A549 (cell line): ENCODE data around the gene NALCN. TPM values are rescaled to one million over a fixed set of nuclear protein-coding genes. Genes with fewer than 3 reads are reported as not detected.

Experiments used
- ATAC-seq, 2 experiments: fragments of 200-7000 bp in 1 of 2; fragments of >200 bp in 1 of 2; cut with Nextera tagmentation in 1 of 2; cut with Tn5 transposase in 1 of 2; 3 replicates each; pipeline versions ENCODE4 v1.8.0 to v1.9.1; 2018 to 2020; ENCODE audit warnings: mild to moderate bottlenecking in 1 of 2, moderate library complexity in 1 of 2
- CTCF ChIA-PET: fragments of 300-600 bp; sonication (Branson Sonifier 250); formaldehyde crosslinking; extraction: SDS; loops from one replicate; lab custom pipeline; 2021; ENCODE audit warnings: antibody characterized with exemption, inconsistent platforms; lab: Yijun Ruan, JAX
- POLR2A ChIA-PET: fragments of 350-600 bp; formaldehyde crosslinking; extraction: SDS; loops from one replicate; lab custom pipeline; 2021; ENCODE audit warnings: antibody characterized with exemption, inconsistent platforms; lab: Yijun Ruan, JAX
- DNase-seq, 2 experiments: peaks; one replicate each; pipeline versions ENCODE4 v3.0.0 to v3.0.0-alpha.2; 2011 to 2016; ENCODE audit warnings: low read depth in 1 of 2, low spot score in 1 of 2
- FAIRE-seq: peaks from 2 replicates; lab custom pipeline; 2011; peaks lifted over from hg19 to GRCh38; lab: Jason Lieb, UNC
- H3K27ac ChIP-seq, 2 experiments: fragments of >200 bp; sonication (Bioruptor Twin); formaldehyde crosslinking; 3 replicates each; pipeline ENCODE4 v1.5.1; 2016 to 2017
- H3K4me1 ChIP-seq: fragments of >200 bp; sonication (Bioruptor Twin); formaldehyde crosslinking; 3 replicates; pipeline ENCODE4 v1.6.1; 2016
- H3K4me2 ChIP-seq: fragments of >200 bp; sonication (Bioruptor Twin); formaldehyde crosslinking; 3 replicates; pipeline ENCODE4 v1.6.1; 2016
- H3K4me3 ChIP-seq: fragments of >200 bp; sonication (Bioruptor Twin); formaldehyde crosslinking; 3 replicates; pipeline ENCODE4 v1.5.1; 2016
- H3K9me3 ChIP-seq: fragments of >200 bp; sonication (Bioruptor Twin); formaldehyde crosslinking; 3 replicates; pipeline ENCODE4 v1.6.1; 2016
- CBX2 ChIP-seq: fragments of 200-600 bp; sonication (generic); IDR thresholded peaks from 2 replicates; pipeline ENCODE4 v1.6.1; 2016; ENCODE audit warnings: low read depth, mild to moderate bottlenecking, borderline replicate concordance
- E2F6 ChIP-seq: IDR thresholded peaks from 2 replicates; pipeline ENCODE4 v1.6.1; 2012; ENCODE audit warnings: low read depth, borderline replicate concordance
- EHMT2 ChIP-seq: fragments of 200-600 bp; sonication (generic); IDR thresholded peaks from 2 replicates; pipeline ENCODE4 v1.6.1; 2016; ENCODE audit warnings: antibody characterized with exemption, low read depth, mild to moderate bottlenecking, moderate library complexity
- FOSB ChIP-seq: fragments of 250-450 bp; sonication (Bioruptor Pico); IDR thresholded peaks from 2 replicates; pipeline ENCODE4 v1.5.0; 2020; ENCODE audit warnings: mild to moderate bottlenecking, moderate library complexity
- HDAC2 ChIP-seq: fragments of 200-600 bp; sonication (generic); IDR thresholded peaks from 2 replicates; pipeline ENCODE4 v1.6.1; 2016
- HMGXB4 ChIP-seq: fragments of 250-450 bp; sonication (Bioruptor Pico); IDR thresholded peaks from 2 replicates; pipeline ENCODE4 v1.5.0; 2021; ENCODE audit warnings: mild to moderate bottlenecking, moderate library complexity, borderline replicate concordance
- MAZ ChIP-seq: fragments of 150-350 bp; IDR thresholded peaks from 2 replicates; pipeline ENCODE4 v1.6.1; 2014; ENCODE audit warnings: antibody characterized with exemption, low read depth, low read length, borderline replicate concordance
- MYC ChIP-seq: IDR thresholded peaks from 2 replicates; pipeline ENCODE4 v1.6.1; 2012; ENCODE audit warnings: mild to moderate bottlenecking, inconsistent platforms, low read length, improper control_type of control experiment, borderline replicate concordance
- NFE2L2 ChIP-seq: fragments of 150-350 bp; conservative IDR thresholded peaks from 2 replicates; pipeline ENCODE4 v1.6.1; 2014; ENCODE audit warnings: low read length
- NPAS2 ChIP-seq: fragments of 250-450 bp; sonication (Bioruptor Pico); IDR thresholded peaks from 2 replicates; pipeline ENCODE4 v1.8.0; 2022; ENCODE audit warnings: mild to moderate bottlenecking, moderate library complexity, borderline replicate concordance
- NR3C1 ChIP-seq: fragments of >200 bp; sonication (Bioruptor Twin); formaldehyde crosslinking; IDR thresholded peaks from 3 replicates; pipeline ENCODE4 v1.6.1; 2017
- POLR2A ChIP-seq: IDR thresholded peaks from 2 replicates; pipeline ENCODE4 v1.6.1; 2012; ENCODE audit warnings: mild to moderate bottlenecking, low read length
- RFX5 ChIP-seq: fragments of 450-650 bp; IDR thresholded peaks from 2 replicates; pipeline ENCODE4 v1.7.1; 2014; ENCODE audit warnings: antibody characterized with exemption, mild to moderate bottlenecking, moderate library complexity
- TFCP2L1 ChIP-seq: fragments of 250-450 bp; sonication (Bioruptor Pico); IDR thresholded peaks from 2 replicates; pipeline ENCODE4 v1.5.0; 2021; ENCODE audit warnings: mild to moderate bottlenecking
- ZFP36 ChIP-seq: fragments of 450-650 bp; IDR thresholded peaks from 2 replicates; pipeline ENCODE4 v1.6.1; 2014; ENCODE audit warnings: borderline replicate concordance; ENCODE audit not compliant: partially characterized antibody
- WGBS: methylation state at CpG from one replicate; pipeline ENCODE4 v1.1.6; 2017; ENCODE audit errors: missing lambda C conversion rate; 5-methylcytosine and 5-hydroxymethylcytosine counted together
- polyA plus RNA-seq, 4 experiments: library from polyadenylated mRNA; depleted of rRNA in 3 of 4; stranded (reverse); fragments of >200 nt; fragmentation: RNase III in 1 of 4; extraction: RNeasy Plus Mini Kit Qiagen cat#74134 plus additional on column Dnase treatment in 1 of 4; gene quantifications; 2 replicates in 3 of 4; 3 replicates in 1 of 4; pipeline ENCODE4 v1.2.3, GENCODE V29; 2011 to 2017
- TF ChIP-seq, protein P1 (sequence below): fragments of >200 bp; sonication (Bioruptor Twin); formaldehyde crosslinking; IDR thresholded peaks from 3 replicates; pipeline ENCODE4 v1.5.1; 2016
- TF ChIP-seq, protein P2 (sequence below): fragments of 250-450 bp; sonication (Bioruptor Pico); IDR thresholded peaks from 2 replicates; pipeline ENCODE4 v1.5.0; 2020; ENCODE audit warnings: low read depth, mild to moderate bottlenecking, moderate library complexity
- TF ChIP-seq, protein P3 (sequence below): fragments of 200-600 bp; sonication (generic); IDR thresholded peaks from 2 replicates; pipeline ENCODE4 v1.6.1; 2016; ENCODE audit warnings: antibody characterized with exemption, mild to moderate bottlenecking, moderate library complexity
- TF ChIP-seq, protein P4 (sequence below): IDR thresholded peaks from 2 replicates; pipeline ENCODE4 v1.6.1; 2012

NALCN gene
- polyA plus RNA-seq, 2 of the 4 experiments (the other 2 are of a cell fraction) = 1.8 to 4.9 TPM

DNA sequence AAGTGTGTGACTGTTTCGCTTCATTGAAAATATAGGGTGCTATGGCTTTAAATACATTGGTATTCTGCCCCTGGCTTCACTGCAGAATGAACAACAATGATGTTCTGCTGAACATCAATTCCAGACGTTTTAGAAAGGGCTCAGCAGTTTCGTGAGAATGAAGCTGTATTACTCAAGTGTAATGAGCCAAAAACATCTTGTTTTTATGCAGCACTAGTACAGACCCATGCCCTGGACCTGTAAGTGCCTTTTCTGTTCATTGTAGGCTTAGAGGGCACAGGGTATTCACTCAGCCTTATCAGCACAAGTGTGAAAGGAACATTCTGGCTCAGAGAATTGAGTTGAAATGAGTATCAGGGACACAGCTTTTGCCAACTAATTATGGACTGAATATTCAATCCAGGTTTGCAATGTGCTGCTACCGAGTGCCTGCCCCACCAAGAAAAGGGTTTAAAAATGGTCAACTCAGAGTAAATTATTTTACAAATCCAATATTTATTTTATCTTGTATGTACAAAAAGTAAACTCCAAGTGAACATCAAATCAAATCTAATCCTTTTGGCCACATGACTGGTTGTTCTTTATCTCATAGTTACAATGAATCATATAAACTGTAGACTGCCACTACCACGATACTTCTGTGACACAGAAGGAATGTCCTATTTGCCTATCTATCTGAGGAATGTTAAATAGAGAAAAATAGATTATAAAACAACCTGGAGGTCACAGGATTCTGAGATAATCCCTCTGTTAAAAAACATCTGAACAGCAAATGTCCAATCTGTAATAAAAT lies 362.8 kb downstream of the NALCN start:
- DNase-seq (no peak), FAIRE-seq (no peak), ATAC-seq (no peak)
- Histone ChIP-seq H3K9me3 (no peaks in the 10 kb centered on the region), H3K4me1 (no peaks in the 10 kb centered on the region), H3K27ac (no peak overlapping the region), H3K4me2 (no peak overlapping the region), H3K4me3 (no peak overlapping the region)
- TF ChIP-seq, protein P1, sequence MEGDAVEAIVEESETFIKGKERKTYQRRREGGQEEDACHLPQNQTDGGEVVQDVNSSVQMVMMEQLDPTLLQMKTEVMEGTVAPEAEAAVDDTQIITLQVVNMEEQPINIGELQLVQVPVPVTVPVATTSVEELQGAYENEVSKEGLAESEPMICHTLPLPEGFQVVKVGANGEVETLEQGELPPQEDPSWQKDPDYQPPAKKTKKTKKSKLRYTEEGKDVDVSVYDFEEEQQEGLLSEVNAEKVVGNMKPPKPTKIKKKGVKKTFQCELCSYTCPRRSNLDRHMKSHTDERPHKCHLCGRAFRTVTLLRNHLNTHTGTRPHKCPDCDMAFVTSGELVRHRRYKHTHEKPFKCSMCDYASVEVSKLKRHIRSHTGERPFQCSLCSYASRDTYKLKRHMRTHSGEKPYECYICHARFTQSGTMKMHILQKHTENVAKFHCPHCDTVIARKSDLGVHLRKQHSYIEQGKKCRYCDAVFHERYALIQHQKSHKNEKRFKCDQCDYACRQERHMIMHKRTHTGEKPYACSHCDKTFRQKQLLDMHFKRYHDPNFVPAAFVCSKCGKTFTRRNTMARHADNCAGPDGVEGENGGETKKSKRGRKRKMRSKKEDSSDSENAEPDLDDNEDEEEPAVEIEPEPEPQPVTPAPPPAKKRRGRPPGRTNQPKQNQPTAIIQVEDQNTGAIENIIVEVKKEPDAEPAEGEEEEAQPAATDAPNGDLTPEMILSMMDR = no peak
- 45% methylated on average over 5 of the region's 5 CpGs for WGBS
- ChIA-PET POLR2A (no interaction called here), CTCF (no interaction called here)

GRCh38 chr13:101049166-101049850 lies 367.0 kb downstream of the NALCN start:
- TF ChIP-seq, protein P2, sequence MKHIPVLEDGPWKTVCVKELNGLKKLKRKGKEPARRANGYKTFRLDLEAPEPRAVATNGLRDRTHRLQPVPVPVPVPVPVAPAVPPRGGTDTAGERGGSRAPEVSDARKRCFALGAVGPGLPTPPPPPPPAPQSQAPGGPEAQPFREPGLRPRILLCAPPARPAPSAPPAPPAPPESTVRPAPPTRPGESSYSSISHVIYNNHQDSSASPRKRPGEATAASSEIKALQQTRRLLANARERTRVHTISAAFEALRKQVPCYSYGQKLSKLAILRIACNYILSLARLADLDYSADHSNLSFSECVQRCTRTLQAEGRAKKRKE (CRISPR knock-in tag) = no peak
- no peak for DNase-seq
- H3K4me2 ChIP-seq = no peak overlapping the region
- H3K4me3 ChIP-seq = no peak overlapping the region
- H3K4me1 ChIP-seq = no peaks in the 10 kb centered on the region
- ChIA-PET CTCF (no interaction called here), POLR2A (no interaction called here)
- H3K27ac ChIP-seq = no peak overlapping the region
- no peaks in the 10 kb centered on the region for H3K9me3 ChIP-seq
- FAIRE-seq = no peak
- 19% methylated on average over 6 of the region's 6 CpGs for WGBS
- ATAC-seq = no peak

DNA sequence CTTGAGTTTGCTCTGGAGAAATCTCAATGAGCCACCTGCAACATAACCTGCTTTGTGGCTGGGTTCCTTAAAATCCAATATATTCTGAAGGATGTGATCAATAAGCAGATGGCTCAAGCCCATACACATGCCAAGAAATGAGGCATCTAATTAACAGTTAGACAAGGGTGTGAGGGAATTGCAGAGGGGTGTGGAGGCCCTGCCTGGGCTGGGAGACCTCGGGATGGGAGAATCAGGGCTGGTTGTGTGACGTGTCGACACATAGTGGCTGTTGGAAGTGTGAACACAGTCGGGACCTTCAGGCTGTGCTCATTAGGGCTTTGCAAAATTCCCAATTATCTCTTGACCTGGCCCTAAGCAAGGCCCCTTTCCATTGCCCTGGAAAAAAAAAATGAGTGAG lies 379.8 kb downstream of the NALCN start:
- ChIA-PET POLR2A (no interaction called here), CTCF (no interaction called here)
- DNase-seq = no peak
- TF ChIP-seq RFX5 (no peak), POLR2A (no peak), HDAC2 (no peak), CBX2 (no peak), TFCP2L1 (CRISPR knock-in tag) (no peak)
- TF ChIP-seq, protein P3, sequence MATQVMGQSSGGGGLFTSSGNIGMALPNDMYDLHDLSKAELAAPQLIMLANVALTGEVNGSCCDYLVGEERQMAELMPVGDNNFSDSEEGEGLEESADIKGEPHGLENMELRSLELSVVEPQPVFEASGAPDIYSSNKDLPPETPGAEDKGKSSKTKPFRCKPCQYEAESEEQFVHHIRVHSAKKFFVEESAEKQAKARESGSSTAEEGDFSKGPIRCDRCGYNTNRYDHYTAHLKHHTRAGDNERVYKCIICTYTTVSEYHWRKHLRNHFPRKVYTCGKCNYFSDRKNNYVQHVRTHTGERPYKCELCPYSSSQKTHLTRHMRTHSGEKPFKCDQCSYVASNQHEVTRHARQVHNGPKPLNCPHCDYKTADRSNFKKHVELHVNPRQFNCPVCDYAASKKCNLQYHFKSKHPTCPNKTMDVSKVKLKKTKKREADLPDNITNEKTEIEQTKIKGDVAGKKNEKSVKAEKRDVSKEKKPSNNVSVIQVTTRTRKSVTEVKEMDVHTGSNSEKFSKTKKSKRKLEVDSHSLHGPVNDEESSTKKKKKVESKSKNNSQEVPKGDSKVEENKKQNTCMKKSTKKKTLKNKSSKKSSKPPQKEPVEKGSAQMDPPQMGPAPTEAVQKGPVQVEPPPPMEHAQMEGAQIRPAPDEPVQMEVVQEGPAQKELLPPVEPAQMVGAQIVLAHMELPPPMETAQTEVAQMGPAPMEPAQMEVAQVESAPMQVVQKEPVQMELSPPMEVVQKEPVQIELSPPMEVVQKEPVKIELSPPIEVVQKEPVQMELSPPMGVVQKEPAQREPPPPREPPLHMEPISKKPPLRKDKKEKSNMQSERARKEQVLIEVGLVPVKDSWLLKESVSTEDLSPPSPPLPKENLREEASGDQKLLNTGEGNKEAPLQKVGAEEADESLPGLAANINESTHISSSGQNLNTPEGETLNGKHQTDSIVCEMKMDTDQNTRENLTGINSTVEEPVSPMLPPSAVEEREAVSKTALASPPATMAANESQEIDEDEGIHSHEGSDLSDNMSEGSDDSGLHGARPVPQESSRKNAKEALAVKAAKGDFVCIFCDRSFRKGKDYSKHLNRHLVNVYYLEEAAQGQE = no peak
- Histone ChIP-seq H3K4me3 (no peak overlapping the region), H3K27ac (no peak overlapping the region), H3K9me3 (no peaks in the 10 kb centered on the region), H3K4me1 (no peaks in the 10 kb centered on the region), H3K4me2 (no peak overlapping the region)
- no peak for ATAC-seq
- FAIRE-seq = no peak
- WGBS = 34% methylated on average over 4 of the region's 4 CpGs

- WGBS = 29% methylated on average over 6 of the region's 6 CpGs
- H3K4me3 ChIP-seq = no peak overlapping the region
- no peaks in the 10 kb centered on the region for H3K4me1 ChIP-seq
- ATAC-seq = no peak
- POLR2A ChIA-PET = no interaction called here
- no peaks in the 10 kb centered on the region for H3K9me3 ChIP-seq
- no peak for DNase-seq
- no peak for FAIRE-seq
- H3K27ac ChIP-seq = no peak overlapping the region
- CTCF ChIA-PET = no interaction called here
- no peak overlapping the region for H3K4me2 ChIP-seq
- TF ChIP-seq HMGXB4 (no peak), NR3C1 (no peak), MYC (no peak), NFE2L2 (no peak), ZFP36 (no peak), MAZ (no peak), NPAS2 (CRISPR knock-in tag) (no peak), EHMT2 (no peak), FOSB (CRISPR knock-in tag) (no peak), E2F6 (no peak)
- TF ChIP-seq, protein P4, sequence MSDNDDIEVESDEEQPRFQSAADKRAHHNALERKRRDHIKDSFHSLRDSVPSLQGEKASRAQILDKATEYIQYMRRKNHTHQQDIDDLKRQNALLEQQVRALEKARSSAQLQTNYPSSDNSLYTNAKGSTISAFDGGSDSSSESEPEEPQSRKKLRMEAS = no peak
Observed at GRCh38 chr13:101035119-101035620, 381.1 kb downstream of the NALCN start.
